Head of caudate nucleus (tissue), 42 donors: ENCODE results near the gene RRP9.
"Not testable (repeated sequence)": the region's sequence is repeated elsewhere in the genome, so short reads cannot be mapped to it uniquely, and the experiment has no call there.

ENCODE experiments used
- DNase-seq, 42 donors: peaks; one replicate each; pipeline versions ENCODE4 v3.0.0 to v3.0.0-alpha.2; 2020 to 2021; ENCODE audit warnings: mixed read lengths in 7 of 42
- intact Hi-C: fragments of 100-400 bp; cut with DNase I; formaldehyde crosslinking; loops from one replicate; pipeline ENCODE4 v1.15.0; 2022

The RRP9 gene

GRCh38 chr3:51941798-51942602, at the start of gene RRP9, which contains the start of gene PARP3:
RRP9 (minus strand) TSS chr3:51941904; CDS start chr3:51941867, 37 bp downstream.
PARP3 (plus strand) TSS chr3:51942363; CDS start chr3:51943356, 993 bp downstream.
- intact Hi-C loops, result loop anchor here (2.0 to 5.0 kb wide), 3 partner anchors 33 to 210 kb away; partner anchors contain the start of genes ABHD14A, ABHD14B, POC1A and RPL29
- peak; percentile 99 to 100 (median 100) for DNase-seq

- intact Hi-C loops, DNase-seq: not testable (repeated sequence)
These were observed 48.8 kb upstream of the RRP9 start for GRCh38 chr3:51990501-51990971.

- no peak for DNase-seq
- intact Hi-C loops, result no loop called here
These were observed 46.8 kb upstream of the RRP9 start for GRCh38 chr3:51988286-51989146.

GRCh38 chr3:51987568-51987967, 45.9 kb upstream of the RRP9 start:
- intact Hi-C loops, result no loop called here
- no peak for DNase-seq

- intact Hi-C loops, result no loop called here
- no peak for DNase-seq
These were observed 44.6 kb upstream of the RRP9 start for GRCh38 chr3:51986010-51986947.

GRCh38 chr3:51985063-51985462, 43.4 kb upstream of the RRP9 start:
- DNase-seq, result no peak
- intact Hi-C loops, result no loop called here

GRCh38 chr3:51984269-51984647, 42.6 kb upstream of the RRP9 start:
- intact Hi-C loops, result no loop called here
- no peak for DNase-seq

GRCh38 chr3:51983578-51984268, 42.0 kb upstream of the RRP9 start:
- intact Hi-C loops, result no loop called here
- DNase-seq, result no peak

GRCh38 chr3:51982838-51983577, 41.3 kb upstream of the RRP9 start, which contains the start of gene ACY1:
ACY1 (plus strand) TSS chr3:51983535; CDS start chr3:51984065, 530 bp downstream.
- intact Hi-C loops, result no loop called here
- peak in 41 of 42 donors; percentile 55 to 92 (median 81) for DNase-seq

- intact Hi-C loops, result no loop called here
- DNase-seq, result no peak
These were observed 40.7 kb upstream of the RRP9 start for GRCh38 chr3:51982352-51982837.

- no peak for DNase-seq
- intact Hi-C loops, result no loop called here
These were observed 38.5 kb upstream of the RRP9 start for GRCh38 chr3:51980253-51980652.

GRCh38 chr3:51978143-51978502, 36.4 kb upstream of the RRP9 start:
- intact Hi-C loops, result no loop called here
- DNase-seq, result no peak

GRCh38 chr3:51977446-51978142, 35.9 kb upstream of the RRP9 start:
- intact Hi-C loops, result no loop called here
- DNase-seq, result no peak

GRCh38 chr3:51975852-51976549, 34.3 kb upstream of the RRP9 start:
- peak; percentile 75 to 93 (median 86) for DNase-seq
- intact Hi-C loops, result loop anchor here (2.0 kb wide), 1 partner anchor 33 kb away; the partner anchor contains the start of gene PARP3

GRCh38 chr3:51974963-51975851, 33.5 kb upstream of the RRP9 start, which contains the start of gene ABHD14A:
ABHD14A (plus strand) TSS chr3:51975064; CDS start chr3:51975136, 72 bp downstream.
- peak in 40 of 42 donors; percentile 63 to 87 (median 76) for DNase-seq
- intact Hi-C loops, result loop anchor here (2.0 kb wide), 1 partner anchor 32 kb away; the partner anchor contains the start of gene PARP3
